HepG2 (cell line): Measurements from ENCODE around the gene ACP7. TPM values are rescaled to one million over a fixed set of nuclear protein-coding genes. Genes with fewer than 3 reads are reported as not detected.

Experiments used
- ATAC-seq: fragments of 200-7000 bp; cut with Tn5 transposase; 3 replicates; pipeline ENCODE4 v1.9.1; 2020; ENCODE audit warnings: mild to moderate bottlenecking, moderate library complexity
- BruUV-seq: library from RNA; stranded (reverse); fragments of 400-500 nt; replicated peaks from 2 replicates; lab custom pipeline; 2021; lab: Mats Ljungman, UMichigan
- CTCF ChIA-PET: fragments of 300-600 bp; formaldehyde crosslinking; extraction: SDS; loops from one replicate; lab custom pipeline; 2021; ENCODE audit warnings: low total read pairs, inconsistent platforms, low intra/inter-chr PET ratio; lab: Yijun Ruan, JAX
- POLR2A ChIA-PET: fragments of 350-600 bp; sonication (Branson Sonifier 250); formaldehyde crosslinking; loops from one replicate; lab custom pipeline; 2020; ENCODE audit warnings: antibody characterized with exemption, inconsistent platforms; lab: Yijun Ruan, JAX
- DNase-seq: peaks from one replicate; pipeline ENCODE4 v3.0.0-alpha.2; 2015; ENCODE audit warnings: low spot score
- FAIRE-seq: peaks from 3 replicates; lab custom pipeline; 2011; peaks lifted over from hg19 to GRCh38; lab: Jason Lieb, UNC
- H2AFZ ChIP-seq: one replicate; pipeline ENCODE4 v1.6.1; 2011; ENCODE audit warnings: low read length, inconsistent platforms
- H3K27ac ChIP-seq: fragments of 300-600 bp; 3 replicates; pipeline ENCODE4 v1.8.0; 2011; ENCODE audit warnings: mixed run types, mild to moderate bottlenecking, mixed read lengths, low read length, inconsistent platforms; ENCODE audit not compliant: insufficient read depth; ENCODE audit errors: extremely low read length
- H3K27me3 ChIP-seq, 2 experiments: fragments of 200-600 bp in 1 of 2; 2 replicates in 1 of 2; 3 replicates in 1 of 2; pipeline versions ENCODE4 v1.6.0 to v1.8.0; 2011; ENCODE audit warnings: low read length in 2 of 2, mild to moderate bottlenecking in 2 of 2, moderate library complexity in 2 of 2, inconsistent platforms in 1 of 2; ENCODE audit not compliant: insufficient read depth in 2 of 2, control insufficient read depth in 1 of 2
- H3K36me3 ChIP-seq, 2 experiments: fragments of 200-600 bp in 1 of 2; replicated peaks in 1 of 2; 2 replicates in 1 of 2; 3 replicates in 1 of 2; pipeline versions ENCODE4 v1.5.1 to v1.8.0; 2011; ENCODE audit warnings: low read length in 2 of 2, inconsistent platforms in 1 of 2; ENCODE audit not compliant: insufficient read depth in 2 of 2, control insufficient read depth in 1 of 2
- H3K4me1 ChIP-seq: 2 replicates; pipeline ENCODE4 v1.5.1; 2012; ENCODE audit warnings: low read length, inconsistent platforms; ENCODE audit not compliant: insufficient read depth
- H3K4me2 ChIP-seq: 2 replicates; pipeline ENCODE4 v1.6.0; 2011; ENCODE audit warnings: low read depth, low read length, inconsistent platforms
- H3K4me3 ChIP-seq, 3 experiments: fragments of 200-600 bp in 1 of 3; sonication (generic), shearing (Covaris generic) in 1 of 3; replicated peaks in 1 of 3; 2 replicates each; pipeline ENCODE4 v1.5.1; 2011 to 2016; ENCODE audit warnings: low read length in 3 of 3, inconsistent platforms in 2 of 3, low read depth in 2 of 3, mild to moderate bottlenecking in 2 of 3, control low read depth in 1 of 3, mixed read lengths in 1 of 3; ENCODE audit not compliant: insufficient read depth in 1 of 3
- H3K79me2 ChIP-seq: one replicate; pipeline ENCODE4 v1.6.1; 2011; ENCODE audit warnings: low read length, inconsistent platforms; ENCODE audit not compliant: insufficient read depth
- H3K9ac ChIP-seq: 2 replicates; pipeline ENCODE4 v1.6.0; 2011; ENCODE audit warnings: mild to moderate bottlenecking, low read depth, low read length, inconsistent platforms; ENCODE audit not compliant: insufficient read depth
- H3K9me3 ChIP-seq: 2 replicates; pipeline ENCODE4 v1.5.1; 2012; ENCODE audit warnings: mild to moderate bottlenecking, low read length
- H4K20me1 ChIP-seq: 2 replicates; pipeline ENCODE4 v1.6.0; 2011; ENCODE audit warnings: inconsistent platforms, mild to moderate bottlenecking, low read length, moderate library complexity; ENCODE audit not compliant: insufficient read depth
- AKAP8 ChIP-seq: sonication (generic); formaldehyde crosslinking; IDR thresholded peaks from 2 replicates; pipeline ENCODE4 v1.5.1; 2020; ENCODE audit warnings: mild to moderate bottlenecking, missing genetic modification reagents
- ESRRA ChIP-seq: sonication (generic); formaldehyde crosslinking; IDR thresholded peaks from 2 replicates; pipeline ENCODE4 v1.5.1; 2020; ENCODE audit warnings: mild to moderate bottlenecking, low read depth, missing genetic modification reagents
- HNF4A ChIP-seq: sonication (generic); formaldehyde crosslinking; IDR thresholded peaks from 2 replicates; pipeline ENCODE4 v1.4.0; 2020; ENCODE audit warnings: missing genetic modification reagents
- KDM1A ChIP-seq: IDR thresholded peaks from 2 replicates; pipeline ENCODE4 v1.6.1; 2016; ENCODE audit warnings: missing compliant biosample characterization
- LCORL ChIP-seq, 2 experiments: fragments of 450-650 bp in 1 of 2; sonication (generic) in 1 of 2; formaldehyde crosslinking in 1 of 2; IDR thresholded peaks; 2 replicates each; pipeline versions ENCODE4 v1.5.0 to v1.6.1; 2017 to 2020; ENCODE audit warnings: antibody characterized with exemption in 1 of 2, missing genetic modification reagents in 1 of 2
- MBD4 ChIP-seq: IDR thresholded peaks from 2 replicates; pipeline ENCODE4 v1.6.1; 2012; ENCODE audit warnings: low read length, inconsistent platforms, borderline replicate concordance
- TFDP2 ChIP-seq: sonication (generic); formaldehyde crosslinking; IDR thresholded peaks from 2 replicates; pipeline ENCODE4 v1.4.0; 2020; ENCODE audit warnings: missing genetic modification reagents
- ZNF362 ChIP-seq: sonication (generic); formaldehyde crosslinking; IDR thresholded peaks from 2 replicates; pipeline ENCODE4 v1.4.0; 2020; ENCODE audit warnings: missing genetic modification reagents, mild to moderate bottlenecking, borderline replicate concordance
- ZSCAN20 ChIP-seq: sonication (generic); formaldehyde crosslinking; IDR thresholded peaks from 2 replicates; pipeline ENCODE4 v1.4.0; 2020; ENCODE audit warnings: missing genetic modification reagents, mild to moderate bottlenecking, borderline replicate concordance
- WGBS: methylation state at CpG from one replicate; pipeline ENCODE4 v1.1.6; 2017; ENCODE audit warnings: low lambda C conversion rate; 5-methylcytosine and 5-hydroxymethylcytosine counted together
- in situ Hi-C: cut with HindIII; loops from 2 replicates; pipeline ENCODE4 v1.10.0; 2017; ENCODE audit warnings: low pct_unique_long_range_greater_than_20kb; ENCODE audit not compliant: extremely low pct_ligation_motif_present
- intact Hi-C: fragments of 100-400 bp; cut with micrococcal nuclease; formaldehyde crosslinking; loops from one replicate; pipeline ENCODE4 v1.10.0; 2022; ENCODE audit not compliant: unreplicated experiment
- polyA plus RNA-seq, 8 experiments: library from polyadenylated mRNA; depleted of rRNA in 3 of 8; stranded (reverse) in 7 of 8; unstranded in 1 of 8; fragments of >200 nt; fragmentation: Illumina TruSeq in 4 of 8; extraction: Trizol in 4 of 8; gene quantifications; 2 replicates each; pipeline versions ENCODE4 v1.2.1 to v1.2.3, GENCODE V29; 2011 to 2016; ENCODE audit warnings: low read depth in 4 of 8, missing spikeins in 1 of 8, mixed read lengths in 1 of 8; ENCODE audit not compliant: insufficient read depth in 1 of 8
- total RNA-seq, 5 experiments: library from RNA; depleted of rRNA; stranded (reverse); fragments of >200 nt; fragmentation: Illumina TruSeq; extraction: Trizol; gene quantifications; 2 replicates each; pipeline ENCODE4 v1.2.3, GENCODE V29; 2016; ENCODE audit warnings: low read depth in 1 of 5
- TF ChIP-seq, protein P1 (sequence below): sonication (generic); formaldehyde crosslinking; IDR thresholded peaks from 2 replicates; pipeline ENCODE4 v1.8.1; 2023; ENCODE audit warnings: mild to moderate bottlenecking, inconsistent platforms, moderate library complexity, missing genetic modification reagents, borderline replicate concordance
- TF ChIP-seq, protein P2 (sequence below): sonication (generic); formaldehyde crosslinking; IDR thresholded peaks from 2 replicates; pipeline ENCODE4 v1.5.0; 2020; ENCODE audit warnings: missing genetic modification reagents
- TF ChIP-seq, protein P3 (sequence below): IDR thresholded peaks from 2 replicates; pipeline ENCODE4 v1.4.0; 2020; ENCODE audit warnings: mild to moderate bottlenecking, missing genetic modification reagents

ACP7 gene
- total and polyA plus RNA-seq, 2 of the 13 experiments (the other 11 are each of a cell fraction or from before 2014, with no cell fraction given), result not detected

- no peak for TF ChIP-seq TFDP2 (CRISPR knock-in tag)
- TF ChIP-seq AKAP8, result no peak
- TF ChIP-seq, protein P1, sequence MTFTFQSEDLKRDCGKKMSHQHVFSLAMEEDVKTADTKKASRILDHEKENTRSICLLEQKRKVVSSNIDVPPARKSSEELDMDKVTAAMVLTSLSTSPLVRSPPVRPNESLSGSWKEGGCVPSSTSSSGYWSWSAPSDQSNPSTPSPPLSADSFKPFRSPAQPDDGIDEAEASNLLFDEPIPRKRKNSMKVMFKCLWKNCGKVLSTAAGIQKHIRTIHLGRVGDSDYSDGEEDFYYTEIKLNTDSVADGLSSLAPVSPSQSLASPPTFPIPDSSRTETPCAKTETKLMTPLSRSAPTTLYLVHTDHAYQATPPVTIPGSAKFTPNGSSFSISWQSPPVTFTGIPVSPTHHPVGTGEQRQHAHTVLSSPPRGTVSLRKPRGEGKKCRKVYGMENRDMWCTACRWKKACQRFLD (CRISPR knock-in tag), result no peak
- TF ChIP-seq MBD4, result no peak
- TF ChIP-seq, protein P2, sequence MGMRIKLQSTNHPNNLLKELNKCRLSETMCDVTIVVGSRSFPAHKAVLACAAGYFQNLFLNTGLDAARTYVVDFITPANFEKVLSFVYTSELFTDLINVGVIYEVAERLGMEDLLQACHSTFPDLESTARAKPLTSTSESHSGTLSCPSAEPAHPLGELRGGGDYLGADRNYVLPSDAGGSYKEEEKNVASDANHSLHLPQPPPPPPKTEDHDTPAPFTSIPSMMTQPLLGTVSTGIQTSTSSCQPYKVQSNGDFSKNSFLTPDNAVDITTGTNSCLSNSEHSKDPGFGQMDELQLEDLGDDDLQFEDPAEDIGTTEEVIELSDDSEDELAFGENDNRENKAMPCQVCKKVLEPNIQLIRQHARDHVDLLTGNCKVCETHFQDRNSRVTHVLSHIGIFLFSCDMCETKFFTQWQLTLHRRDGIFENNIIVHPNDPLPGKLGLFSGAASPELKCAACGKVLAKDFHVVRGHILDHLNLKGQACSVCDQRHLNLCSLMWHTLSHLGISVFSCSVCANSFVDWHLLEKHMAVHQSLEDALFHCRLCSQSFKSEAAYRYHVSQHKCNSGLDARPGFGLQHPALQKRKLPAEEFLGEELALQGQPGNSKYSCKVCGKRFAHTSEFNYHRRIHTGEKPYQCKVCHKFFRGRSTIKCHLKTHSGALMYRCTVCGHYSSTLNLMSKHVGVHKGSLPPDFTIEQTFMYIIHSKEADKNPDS (CRISPR knock-in tag), result no peak
These were observed 18.2 kb upstream of the ACP7 start (continued) for GRCh38 chr19:39065928-39066327.

DNA sequence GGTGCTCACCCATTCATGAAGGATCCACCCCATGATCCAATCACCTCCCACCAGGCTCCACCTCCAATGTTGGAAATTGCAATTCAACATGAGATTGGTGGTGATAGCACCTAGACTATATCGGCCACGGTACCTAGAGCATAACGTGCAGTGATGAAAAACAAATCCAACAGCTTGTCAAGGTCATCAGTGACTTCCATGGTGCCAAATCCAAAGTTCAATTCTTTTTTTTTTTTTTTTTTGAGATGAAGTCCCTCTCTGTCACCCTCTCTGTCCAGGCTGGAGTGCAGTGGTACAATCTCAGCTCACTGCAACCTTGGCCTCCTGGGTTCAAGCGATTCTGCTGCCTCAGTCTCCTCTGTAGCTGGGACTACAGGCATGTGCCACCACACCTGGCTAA is 17.1 kb upstream of the ACP7 start:
- ChIA-PET CTCF (no interaction called here), POLR2A (no interaction called here)
- Histone ChIP-seq H3K9ac (no peak overlapping the region), H3K4me2 (peak overlapping the region; percentile 21), H3K36me3 (no peaks in the 10 kb centered on the region), H3K4me3 (no peak overlapping the region), H4K20me1 (no peaks in the 10 kb centered on the region), H3K4me1 (peaks cover 18% of the 10 kb centered on the region), H3K27ac (no peak overlapping the region), H3K79me2 (no peaks in the 10 kb centered on the region), H3K9me3 (no peaks in the 10 kb centered on the region), H3K27me3 (peaks cover 0 to 2% of the 10 kb centered on the region in 2 experiments; a peak in 1 of 5 replicates), H2AFZ (no peak overlapping the region)
- no peak for FAIRE-seq
- 5% methylated on average over 4 of the region's 4 CpGs for whole genome bisulfite sequencing
- peak; percentile 18 for DNase-seq
- in situ Hi-C loops (no loop called here), intact Hi-C loops (no loop called here)
- BruUV-seq, result no TSS peak
- peak; percentile 29; the same call in 1 of the 3 replicates for ATAC-seq
- TF ChIP-seq, protein P3, sequence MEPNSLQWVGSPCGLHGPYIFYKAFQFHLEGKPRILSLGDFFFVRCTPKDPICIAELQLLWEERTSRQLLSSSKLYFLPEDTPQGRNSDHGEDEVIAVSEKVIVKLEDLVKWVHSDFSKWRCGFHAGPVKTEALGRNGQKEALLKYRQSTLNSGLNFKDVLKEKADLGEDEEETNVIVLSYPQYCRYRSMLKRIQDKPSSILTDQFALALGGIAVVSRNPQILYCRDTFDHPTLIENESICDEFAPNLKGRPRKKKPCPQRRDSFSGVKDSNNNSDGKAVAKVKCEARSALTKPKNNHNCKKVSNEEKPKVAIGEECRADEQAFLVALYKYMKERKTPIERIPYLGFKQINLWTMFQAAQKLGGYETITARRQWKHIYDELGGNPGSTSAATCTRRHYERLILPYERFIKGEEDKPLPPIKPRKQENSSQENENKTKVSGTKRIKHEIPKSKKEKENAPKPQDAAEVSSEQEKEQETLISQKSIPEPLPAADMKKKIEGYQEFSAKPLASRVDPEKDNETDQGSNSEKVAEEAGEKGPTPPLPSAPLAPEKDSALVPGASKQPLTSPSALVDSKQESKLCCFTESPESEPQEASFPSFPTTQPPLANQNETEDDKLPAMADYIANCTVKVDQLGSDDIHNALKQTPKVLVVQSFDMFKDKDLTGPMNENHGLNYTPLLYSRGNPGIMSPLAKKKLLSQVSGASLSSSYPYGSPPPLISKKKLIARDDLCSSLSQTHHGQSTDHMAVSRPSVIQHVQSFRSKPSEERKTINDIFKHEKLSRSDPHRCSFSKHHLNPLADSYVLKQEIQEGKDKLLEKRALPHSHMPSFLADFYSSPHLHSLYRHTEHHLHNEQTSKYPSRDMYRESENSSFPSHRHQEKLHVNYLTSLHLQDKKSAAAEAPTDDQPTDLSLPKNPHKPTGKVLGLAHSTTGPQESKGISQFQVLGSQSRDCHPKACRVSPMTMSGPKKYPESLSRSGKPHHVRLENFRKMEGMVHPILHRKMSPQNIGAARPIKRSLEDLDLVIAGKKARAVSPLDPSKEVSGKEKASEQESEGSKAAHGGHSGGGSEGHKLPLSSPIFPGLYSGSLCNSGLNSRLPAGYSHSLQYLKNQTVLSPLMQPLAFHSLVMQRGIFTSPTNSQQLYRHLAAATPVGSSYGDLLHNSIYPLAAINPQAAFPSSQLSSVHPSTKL, result 0 out of 2 replicates have a peak, but pooled peaks have one; percentile 18
- TF ChIP-seq ZNF362, result peak; percentile 86
- peak; percentile 65; the same call in 1 of the 2 replicates for TF ChIP-seq HNF4A (CRISPR knock-in tag)
- 0 out of 2 replicates have a peak, but pooled peaks have one; percentile 57 for TF ChIP-seq ESRRA
- no peak for TF ChIP-seq KDM1A (CRISPR knock-in tag)
- TF ChIP-seq LCORL (IDR thresholded peaks at IDR 0.05), result no peak
- TF ChIP-seq LCORL (CRISPR knock-in tag; IDR thresholded peaks at IDR 0.05), result 0 out of 2 replicates have a peak, but pooled peaks have one; percentile 25
- TF ChIP-seq ZSCAN20, result no peak
